GM11168 (cell line): Measurements from ENCODE around the gene UBAP2.
"Not testable (repeated sequence)": the region's sequence is repeated elsewhere in the genome, so short reads cannot be mapped to it uniquely, and the experiment has no call there.

Source experiments
- in situ Hi-C: fragments of 300-500 bp; cut with MboI; formaldehyde crosslinking; loops from one replicate; pipeline ENCODE4 v1.12.0; 2022; ENCODE audit warnings: low sequenced_read_pairs; ENCODE audit not compliant: unreplicated experiment

UBAP2 gene

DNA sequence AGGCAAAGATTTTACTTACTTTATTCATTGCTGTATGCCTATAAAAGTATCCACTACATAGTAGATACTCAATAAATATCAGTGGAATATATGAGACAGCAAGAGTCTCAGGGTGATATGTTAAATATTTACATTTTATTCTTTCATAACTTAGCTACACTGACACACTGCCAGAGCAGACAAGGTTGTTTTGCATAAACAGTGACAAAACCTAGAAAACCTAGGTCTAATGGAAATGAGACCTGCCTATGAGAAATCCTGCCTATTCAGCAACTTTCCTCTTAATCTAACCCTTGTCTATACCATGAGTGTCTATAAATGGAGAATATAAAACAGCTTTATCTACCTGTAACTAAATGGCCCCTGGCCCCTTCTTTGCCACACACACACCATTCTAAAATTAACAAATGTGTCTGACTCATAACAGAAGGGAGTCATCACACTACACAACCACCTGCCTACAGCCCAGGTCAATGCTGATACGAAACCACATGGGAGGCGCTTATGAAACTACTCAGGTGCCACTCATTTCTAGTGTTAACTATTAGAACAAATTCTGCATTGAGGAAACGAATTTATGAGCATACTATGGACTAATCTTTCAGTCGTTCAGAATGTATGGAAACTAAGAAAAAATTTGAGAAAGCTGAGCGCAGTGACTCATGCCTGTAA lies 60.3 kb downstream of the UBAP2 start:
- in situ Hi-C loops, result no loop called here

DNA sequence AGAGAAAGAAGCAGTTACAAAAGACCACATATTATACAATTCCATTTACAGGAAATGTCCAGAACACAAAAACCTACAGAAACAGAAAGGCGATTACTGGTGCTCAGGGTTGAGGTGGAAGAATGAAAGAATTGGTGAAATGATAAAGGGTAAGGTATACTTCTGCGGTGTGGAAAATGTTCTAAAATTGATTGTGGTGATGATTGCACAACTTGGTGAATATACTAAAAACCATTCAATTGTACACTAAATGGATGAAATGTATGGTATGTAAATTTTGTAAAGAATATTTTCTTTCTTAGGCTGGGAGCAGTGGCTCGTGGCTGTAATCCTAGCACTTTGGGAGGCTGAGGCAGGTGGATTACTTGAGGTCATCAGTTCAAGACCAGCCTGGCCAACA lies 72.3 kb downstream of the UBAP2 start:
- in situ Hi-C loops, result no loop called here

DNA sequence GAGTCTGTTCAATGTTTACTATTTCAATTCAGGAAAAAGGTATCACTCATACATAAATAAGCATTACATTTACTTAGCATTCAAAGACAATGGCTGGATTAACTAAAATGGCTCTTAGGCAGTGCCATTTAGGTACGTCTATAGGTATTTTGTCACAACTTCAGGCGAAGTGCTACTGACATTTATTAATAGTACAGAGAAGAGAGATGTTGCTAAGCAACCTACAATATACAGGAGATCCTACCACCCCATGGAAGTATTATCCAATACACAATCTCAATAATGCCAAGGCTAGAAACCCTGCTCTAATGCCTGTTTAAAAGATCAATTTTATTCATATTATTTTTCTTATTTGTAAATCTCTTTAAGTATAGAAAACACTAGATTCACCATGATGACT lies 76.0 kb downstream of the UBAP2 start:
- in situ Hi-C loops, result no loop called here

DNA sequence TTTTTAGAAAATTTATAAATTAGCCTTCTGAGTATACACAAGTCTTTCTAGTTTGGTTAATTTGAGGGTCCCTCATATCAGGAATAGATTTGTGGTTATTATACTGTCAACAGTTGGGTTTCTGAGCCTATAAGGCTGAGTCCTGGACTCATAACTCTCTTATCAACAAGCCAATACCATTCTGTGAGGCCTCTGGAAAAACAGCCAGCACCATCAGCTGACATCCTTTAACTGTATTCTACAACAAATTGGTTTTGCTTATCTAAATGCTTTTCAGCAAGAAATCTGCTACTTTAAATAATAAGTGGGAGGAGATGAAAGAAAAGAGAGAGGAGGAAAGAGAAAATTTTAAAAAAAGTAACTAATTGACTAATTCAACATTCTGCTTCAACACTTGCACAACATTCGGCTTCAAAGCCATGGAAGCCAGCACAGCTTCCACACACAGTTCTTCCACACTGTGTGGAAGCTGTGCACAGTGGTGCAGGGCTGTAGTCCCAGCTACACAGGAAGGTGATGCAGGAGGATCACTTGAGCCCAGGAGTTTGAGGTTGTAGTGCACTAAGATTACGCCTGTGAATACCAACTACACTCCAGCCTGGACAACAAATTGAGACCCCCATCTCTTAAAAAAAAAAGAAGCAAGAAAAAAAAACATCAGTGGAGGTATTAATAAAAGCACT lies 84.5 kb downstream of the UBAP2 start:
- in situ Hi-C loops, result no loop called here

DNA sequence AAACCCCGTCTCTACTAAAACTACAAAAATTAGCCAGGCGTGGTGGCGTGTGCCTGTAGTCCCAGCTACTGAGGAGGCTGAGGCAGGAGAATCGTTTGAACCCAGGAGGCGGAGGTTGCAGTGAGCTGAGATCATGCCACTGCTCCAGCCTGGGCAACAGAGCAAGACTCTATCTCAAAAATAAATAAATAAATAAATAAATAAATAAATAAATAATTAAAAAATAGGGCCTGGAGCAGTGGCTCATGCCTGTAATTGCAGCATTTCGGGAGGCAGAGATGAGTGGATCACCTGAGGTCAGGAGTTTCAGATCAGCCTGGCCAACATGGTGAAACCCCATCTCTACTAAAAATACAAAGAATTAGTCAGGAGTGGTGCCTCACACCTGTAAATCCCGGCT lies 86.2 kb downstream of the UBAP2 start:
- in situ Hi-C loops, result not testable (repeated sequence)

DNA sequence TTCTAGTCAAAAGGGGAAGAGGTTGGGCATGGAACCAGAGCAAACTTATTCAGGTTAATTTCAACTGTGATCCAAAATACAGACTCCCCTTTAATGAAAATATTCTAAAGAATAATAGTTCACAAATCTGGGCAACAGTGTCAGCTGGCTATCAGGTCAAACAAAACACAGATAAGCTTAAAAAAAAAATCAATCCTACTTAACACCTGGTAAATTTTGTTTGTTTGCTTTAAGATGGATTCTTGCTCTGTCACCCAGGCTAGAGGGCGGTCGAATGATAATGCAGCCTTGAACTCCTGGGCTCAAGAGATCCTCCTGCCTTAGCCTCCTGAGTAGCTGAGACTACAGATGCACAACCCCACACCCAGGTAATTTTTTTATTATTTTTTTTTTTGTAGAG lies 89.0 kb downstream of the UBAP2 start:
- in situ Hi-C loops, result no loop called here

DNA sequence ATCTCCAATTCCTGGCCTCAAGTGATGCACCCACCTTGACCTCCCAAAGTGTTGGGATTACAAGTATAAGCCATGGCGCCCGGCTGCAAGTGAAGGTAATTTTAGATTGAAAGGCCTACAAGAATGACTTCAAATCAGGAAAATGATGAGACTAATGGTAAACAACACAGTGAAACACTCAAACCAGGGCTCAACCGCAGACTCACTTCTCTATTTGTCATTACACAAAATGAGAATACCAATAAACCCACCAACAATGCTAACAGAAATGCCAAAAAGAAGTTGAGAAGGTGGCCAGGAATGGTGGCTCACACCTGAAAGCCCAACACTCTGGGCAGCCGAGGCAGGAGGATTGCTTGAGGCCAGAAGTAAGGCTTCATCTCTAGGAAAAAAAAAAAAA lies 92.1 kb downstream of the UBAP2 start:
- in situ Hi-C loops, result no loop called here

DNA sequence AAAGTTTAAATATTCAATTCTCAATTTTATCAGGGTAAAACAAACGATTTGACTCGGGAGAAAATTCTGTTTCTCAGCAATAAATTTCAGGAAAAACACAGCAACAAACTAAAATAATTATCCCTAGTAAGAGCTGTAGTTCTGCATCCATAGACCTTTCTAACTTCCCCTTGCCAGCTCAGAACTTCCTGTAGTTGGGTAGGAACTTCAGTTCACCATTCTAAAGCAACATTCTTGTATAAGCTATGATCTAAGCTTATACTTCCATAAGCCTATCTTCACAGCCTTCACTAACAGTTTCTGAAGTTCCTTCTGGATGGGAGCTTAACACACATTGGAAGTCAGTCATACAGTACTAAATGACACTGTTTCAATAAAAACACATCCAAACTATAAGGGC lies 96.6 kb downstream of the UBAP2 start:
- in situ Hi-C loops, result no loop called here

DNA sequence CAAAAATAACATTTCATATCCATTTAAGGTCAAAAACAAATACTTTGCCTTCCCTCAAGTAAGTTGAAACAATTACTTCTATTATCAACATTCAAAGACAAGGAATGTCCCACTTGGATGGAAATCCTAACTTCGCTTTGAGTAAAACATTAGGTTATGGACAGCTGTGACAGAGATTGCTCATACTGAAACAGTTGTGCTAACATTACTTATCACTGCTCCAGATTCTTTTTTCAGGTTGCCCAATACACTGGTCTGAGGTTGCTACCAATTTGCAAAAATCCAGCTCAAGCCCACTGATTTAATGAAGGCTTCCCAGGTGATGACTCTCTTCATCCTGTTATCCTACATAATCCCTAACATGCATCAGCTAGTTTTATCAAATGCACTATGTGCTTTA lies 98.3 kb downstream of the UBAP2 start:
- in situ Hi-C loops, result no loop called here

DNA sequence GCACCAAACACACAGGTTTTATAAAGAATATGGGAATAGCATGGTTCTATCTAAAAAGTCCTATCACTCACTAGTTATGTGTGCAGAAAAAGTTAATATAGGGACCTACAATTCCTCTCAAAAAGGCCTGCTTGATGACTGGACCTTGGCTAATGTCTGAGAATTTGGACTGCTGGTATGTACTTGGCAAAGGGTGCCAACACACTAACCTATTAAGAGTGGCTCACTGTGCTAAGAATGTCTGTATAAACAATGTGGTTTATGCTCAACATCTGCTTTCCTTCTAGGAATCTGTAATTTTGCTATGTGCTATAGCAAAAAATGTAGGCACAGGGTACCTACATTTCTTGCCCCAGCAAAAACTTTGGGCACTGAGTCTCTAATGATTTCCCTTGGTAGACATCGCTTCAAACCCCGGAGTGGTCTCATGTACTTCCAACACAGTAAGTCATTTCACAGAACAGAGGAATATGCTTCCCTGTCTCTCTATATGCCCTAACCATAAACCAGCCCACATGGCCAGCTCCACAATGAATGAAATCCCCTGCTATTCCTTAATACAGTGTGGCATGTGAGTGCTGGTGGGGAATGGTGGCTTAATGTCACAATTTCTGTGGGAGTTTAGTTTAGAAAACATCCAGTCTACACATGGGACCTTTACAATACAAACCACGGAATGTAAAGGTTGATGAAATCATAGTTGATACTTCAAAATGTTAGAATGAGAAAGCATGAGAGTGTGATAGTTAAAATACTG lies 101.7 kb downstream of the UBAP2 start:
- in situ Hi-C loops, result no loop called here

DNA sequence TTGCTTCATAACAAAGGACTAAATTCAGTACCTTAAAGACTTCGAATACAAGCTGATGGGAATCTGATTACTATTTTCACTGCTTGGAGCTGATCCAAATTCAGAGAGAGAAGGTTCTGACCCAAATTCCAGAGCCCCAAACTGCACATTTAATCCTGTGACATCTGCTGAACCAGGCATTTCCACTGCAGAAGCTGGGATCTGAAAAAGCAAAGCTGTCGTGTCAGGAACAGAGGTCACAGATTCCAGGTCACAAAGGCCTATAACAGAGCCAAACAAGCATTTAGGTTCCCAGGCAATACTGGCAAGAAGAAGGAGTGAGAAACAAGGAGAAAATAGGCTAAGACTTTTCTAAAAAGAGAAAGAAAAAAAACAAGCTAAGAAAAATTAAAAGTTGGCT lies 105.3 kb downstream of the UBAP2 start:
- in situ Hi-C loops, result no loop called here

DNA sequence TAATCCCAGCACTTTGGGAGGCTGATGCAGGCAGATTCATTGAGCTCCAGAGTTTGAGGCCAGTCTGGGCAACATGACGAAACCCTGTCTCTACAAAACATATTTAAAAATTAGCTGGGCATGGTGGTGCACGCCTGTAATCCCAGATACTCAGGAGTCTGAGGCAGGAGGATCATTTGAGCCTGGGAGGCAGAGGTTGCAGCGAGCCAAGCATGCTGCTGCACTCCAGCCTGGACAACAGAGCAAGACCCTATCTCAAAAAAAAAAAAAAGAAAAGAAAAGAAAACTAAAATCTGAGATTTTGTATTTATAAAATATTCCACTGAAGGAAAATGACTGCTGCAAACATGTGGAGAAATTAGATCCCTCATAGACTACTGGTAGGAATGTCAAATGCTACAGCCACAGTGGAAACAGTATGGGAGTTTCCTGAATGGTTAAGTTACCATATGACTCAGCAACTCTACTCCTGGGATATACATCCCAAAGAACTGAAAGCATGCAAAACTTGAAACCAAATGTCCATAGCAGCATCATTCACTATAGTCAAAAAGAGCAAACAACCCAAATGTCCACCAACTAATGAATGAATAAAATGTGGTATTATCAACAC lies 106.1 kb downstream of the UBAP2 start:
- in situ Hi-C loops, result no loop called here

DNA sequence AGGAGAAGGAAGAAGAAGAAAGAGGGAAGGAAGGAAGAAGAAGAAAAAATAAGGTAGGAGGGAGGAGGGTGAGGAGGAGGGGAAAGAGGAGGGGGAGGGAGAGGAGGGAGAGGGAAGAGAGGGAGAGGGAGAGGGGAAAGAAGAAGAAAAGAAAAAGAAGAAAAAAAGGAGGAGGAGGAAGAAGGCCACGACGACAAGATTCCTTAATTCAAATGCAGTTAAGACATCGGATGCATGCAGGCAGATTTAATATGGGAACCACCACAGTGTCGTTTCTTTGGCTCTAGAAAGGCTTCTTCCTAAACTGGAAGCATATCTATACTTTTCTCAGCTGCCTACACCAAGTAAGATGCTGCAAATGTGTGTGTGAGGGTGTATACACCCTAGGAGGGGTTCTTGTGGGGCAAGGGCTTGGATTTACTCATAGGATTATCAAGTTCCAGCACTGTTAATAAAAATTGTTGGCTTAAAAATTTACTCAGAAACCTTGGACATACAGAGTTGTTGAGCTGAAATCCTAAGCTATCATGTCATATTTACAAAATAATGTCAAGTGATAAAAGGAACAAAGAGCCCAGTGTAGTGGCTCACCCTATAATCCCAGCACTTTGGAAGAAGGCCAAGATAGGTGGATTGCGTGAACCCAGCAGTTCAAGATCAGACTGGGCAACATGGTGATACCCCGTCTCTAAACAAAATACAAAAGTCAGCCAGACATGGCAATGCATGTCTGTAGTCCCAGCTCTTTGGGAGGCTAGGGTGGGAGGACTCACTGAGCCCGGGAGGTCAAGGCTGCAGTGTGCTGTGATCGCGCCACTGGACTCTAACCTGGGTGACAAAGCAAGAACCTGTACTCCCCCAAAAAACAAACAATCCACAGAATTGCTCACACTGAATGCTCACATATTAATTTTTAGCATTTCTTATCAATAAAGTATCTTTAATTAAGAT lies 108.5 kb downstream of the UBAP2 start:
- in situ Hi-C loops, result no loop called here

DNA sequence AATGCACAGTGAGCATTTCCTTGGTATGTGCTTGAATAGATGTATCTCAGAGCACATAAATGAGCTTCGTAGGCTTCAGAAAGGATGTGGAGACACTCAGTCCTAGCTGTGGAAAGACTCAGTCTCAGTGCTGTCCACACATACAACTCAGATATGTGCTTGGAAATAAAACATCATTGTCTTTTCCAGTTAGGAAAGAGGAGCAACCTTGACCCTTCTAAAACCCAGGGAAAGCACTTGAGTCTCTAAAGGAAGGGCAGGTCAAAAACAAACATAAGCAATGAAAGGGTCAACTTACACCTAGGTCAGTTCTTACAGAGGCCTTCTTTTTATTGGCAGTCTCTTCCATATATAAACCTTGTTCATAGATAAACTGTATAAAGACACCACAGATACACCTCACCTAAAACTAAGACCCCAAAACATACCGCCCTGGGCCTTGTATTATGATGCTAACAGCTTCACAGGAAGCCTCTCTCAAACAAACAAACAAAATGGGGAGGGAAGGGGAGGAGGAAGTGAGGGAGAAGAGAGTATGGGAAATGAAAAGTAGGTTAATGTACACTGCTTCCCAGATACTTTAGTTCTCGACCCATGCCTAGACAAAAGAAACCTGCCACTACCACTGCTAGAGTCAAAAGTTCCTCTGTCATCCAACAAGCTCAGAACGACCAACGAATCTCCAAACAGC lies 114.4 kb downstream of the UBAP2 start:
- in situ Hi-C loops, result no loop called here

DNA sequence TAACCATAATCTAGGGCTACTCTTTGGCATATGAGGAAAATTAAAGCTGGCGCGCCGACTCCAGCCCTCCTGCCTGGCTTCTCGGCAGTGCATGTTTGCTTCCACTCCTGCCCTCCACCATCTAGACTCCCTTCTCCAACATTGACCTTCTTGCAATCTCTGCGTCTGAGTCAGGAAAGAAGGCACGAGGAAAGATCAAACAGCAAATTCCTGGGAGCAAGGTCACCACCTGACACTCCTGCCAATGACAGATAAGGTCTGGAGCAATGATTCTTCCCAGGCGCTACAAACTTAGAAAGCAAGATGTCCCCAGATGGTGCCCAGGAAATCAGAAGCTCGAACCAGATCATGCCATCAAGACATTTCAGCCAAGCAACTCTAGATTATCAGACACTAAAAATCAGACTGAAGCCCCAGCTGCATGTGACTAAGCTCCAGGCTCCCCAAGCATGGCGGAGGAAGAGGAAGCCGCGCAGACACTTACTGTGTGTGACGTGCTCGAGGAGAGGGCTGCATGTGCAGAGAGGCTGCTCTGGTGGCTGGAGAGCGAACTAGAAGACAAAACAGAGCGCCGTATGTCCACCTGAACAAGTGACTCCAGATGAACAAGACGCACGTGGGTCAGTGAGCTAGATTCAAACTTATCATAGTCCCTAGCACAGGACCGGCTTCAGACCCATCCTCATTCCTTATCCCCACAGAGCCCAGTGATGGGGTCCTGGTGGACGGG lies 116.4 kb downstream of the UBAP2 start:
- in situ Hi-C loops, result no loop called here

DNA sequence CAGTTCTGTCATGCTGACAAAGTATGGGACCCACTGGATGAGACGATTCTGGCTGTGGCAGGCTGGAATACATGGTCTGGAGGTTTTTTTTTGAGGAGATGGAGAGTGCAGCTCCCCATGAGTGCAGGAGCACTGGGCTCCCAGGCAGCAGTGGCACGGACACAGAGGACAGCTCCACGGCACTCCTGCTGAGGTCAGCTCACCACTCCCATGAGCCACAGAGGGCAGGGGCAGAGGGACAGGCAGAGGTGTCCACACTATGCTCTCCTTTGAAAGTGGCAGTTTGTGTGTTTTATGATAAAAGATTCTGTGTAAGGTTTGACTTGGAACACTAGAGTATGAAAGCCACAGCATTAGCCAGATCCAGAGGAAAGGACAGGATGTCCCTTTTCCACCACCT lies 117.4 kb downstream of the UBAP2 start:
- in situ Hi-C loops, result no loop called here

DNA sequence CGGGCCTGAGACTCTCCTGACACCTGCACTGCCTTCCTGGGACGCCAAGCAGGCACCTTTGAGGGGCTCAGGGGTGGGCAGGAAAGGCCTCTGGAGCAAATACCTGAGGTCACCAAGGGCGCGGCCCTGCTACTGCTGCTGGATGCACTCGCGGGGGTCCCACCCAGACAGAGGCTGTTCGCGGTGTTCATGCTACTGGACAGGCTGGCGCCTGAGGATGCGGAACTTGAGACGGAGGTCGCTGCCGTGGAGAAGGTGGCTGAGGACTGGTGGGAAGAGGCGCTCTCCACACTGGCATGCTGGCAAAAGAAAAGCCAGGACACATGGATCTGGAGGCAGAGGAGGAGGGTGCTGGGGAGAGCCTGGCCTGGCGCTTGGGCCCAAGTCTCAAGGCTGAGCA lies 121.0 kb downstream of the UBAP2 start:
- in situ Hi-C loops, result no loop called here

DNA sequence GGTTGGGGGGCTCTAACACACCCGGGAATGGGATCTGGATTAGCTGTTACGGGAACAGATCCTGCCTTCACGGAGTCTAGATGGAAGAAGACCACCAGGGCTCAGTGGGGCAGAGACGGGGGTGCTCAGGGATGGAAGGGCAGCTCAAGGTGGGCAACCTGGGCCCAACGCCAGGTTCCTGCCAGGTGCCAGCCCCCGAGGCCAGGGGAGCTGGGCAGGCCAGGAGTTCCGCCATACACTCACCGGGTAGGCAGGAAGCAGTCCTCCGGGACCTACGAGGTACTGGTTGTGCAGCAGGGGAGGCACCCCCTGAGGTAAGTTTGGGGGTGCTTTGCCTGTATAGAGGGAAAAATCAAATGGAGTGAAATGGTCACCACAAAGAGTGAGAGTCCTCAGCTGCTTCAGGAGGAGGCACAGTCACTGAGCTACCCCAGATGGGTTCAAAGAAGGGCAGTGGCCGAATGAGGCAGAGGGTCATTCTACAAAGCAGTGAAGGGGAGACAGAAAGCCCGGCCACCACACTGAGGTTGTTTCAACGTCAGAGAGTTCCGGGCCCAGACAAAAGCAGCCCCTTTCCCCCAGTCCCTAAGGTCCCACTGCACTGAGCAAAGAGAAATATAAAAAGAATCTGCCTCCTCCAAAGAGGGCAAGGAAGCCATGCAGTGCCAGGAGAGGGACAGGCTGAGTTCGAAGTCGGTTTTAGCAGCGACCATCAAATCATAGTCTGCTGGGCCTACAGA lies 121.8 kb downstream of the UBAP2 start:
- in situ Hi-C loops, result no loop called here
